ENCODE measurements around the gene ADARB2.

- no peak for TF ChIP-seq CTCF (IDR thresholded peaks at IDR 0.05)
- no peak for TF ChIP-seq ZFX (IDR thresholded peaks at IDR 0.05; ENCODE audit: borderline replicate concordance)
These were observed 489.6 kb downstream of the ADARB2 start for GRCh38 chr10:1247598-1248261.
